H54 (cell line): ENCODE measurements around the gene BIK.
"Not testable (repeated sequence)": the region's sequence is repeated elsewhere in the genome, so short reads cannot be mapped to it uniquely, and the experiment has no call there.

ENCODE experiments used
- DNase-seq: peaks from one replicate; pipeline ENCODE4 v3.0.0; 2011; ENCODE audit warnings: low spot score, mixed read lengths; ENCODE audit not compliant: insufficient read length
- FAIRE-seq: peaks from 3 replicates; lab custom pipeline; 2011; peaks lifted over from hg19 to GRCh38; lab: Jason Lieb, UNC
- POLR2A ChIP-seq: IDR thresholded peaks from 2 replicates; pipeline ENCODE4 v1.6.1; 2011; ENCODE audit warnings: low read depth, mild to moderate bottlenecking, low read length

Gene BIK

GRCh38 chr22:43092085-43092484 is 18.5 kb upstream of the BIK start:
- DNase-seq (no peak), FAIRE-seq (no peak)
- TF ChIP-seq POLR2A, result no peak

- FAIRE-seq, result no peak
- no peak for TF ChIP-seq POLR2A
These were observed 16.5 kb upstream of the BIK start for GRCh38 chr22:43094085-43094484.

DNA sequence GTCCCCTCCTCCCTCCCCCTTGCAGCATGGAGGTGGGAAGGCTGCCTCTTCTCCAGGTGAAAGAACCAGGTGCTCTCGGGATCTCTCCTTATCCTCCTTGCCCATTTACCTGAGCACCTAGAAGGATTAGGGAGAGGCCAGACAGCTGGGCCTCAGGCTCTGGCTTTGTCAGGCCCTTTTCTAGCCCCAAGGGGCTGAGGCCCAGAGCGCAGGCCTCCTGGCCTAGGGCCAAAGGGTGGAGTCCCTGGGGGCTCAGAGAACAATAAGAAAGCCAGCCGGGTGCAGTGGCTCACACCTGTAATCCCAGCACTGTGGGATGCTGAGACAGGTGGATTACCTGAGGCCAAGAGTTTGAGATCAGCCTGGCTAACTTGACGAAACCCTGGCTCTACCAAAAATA is 16.0 kb upstream of the BIK start:
- TF ChIP-seq POLR2A, result no peak
- FAIRE-seq, result no peak

More at GRCh38 chr22:43094085-43094484, 16.5 kb upstream of the BIK start:
- DNase-seq, result no peak

GRCh38 chr22:43096420-43096819 is 14.1 kb upstream of the BIK start:
- DNase-seq (no peak), FAIRE-seq (no peak)
- no peak for TF ChIP-seq POLR2A

More for the DNA sequence above, 16.0 kb upstream of the BIK start:
- DNase-seq, result no peak

GRCh38 chr22:43098356-43098755 is 12.2 kb upstream of the BIK start:
- no peak for DNase-seq
- no peak for FAIRE-seq
- TF ChIP-seq POLR2A, result no peak

GRCh38 chr22:43099095-43099494 is 11.5 kb upstream of the BIK start:
- DNase-seq (no peak), FAIRE-seq (no peak)
- no peak for TF ChIP-seq POLR2A

DNA sequence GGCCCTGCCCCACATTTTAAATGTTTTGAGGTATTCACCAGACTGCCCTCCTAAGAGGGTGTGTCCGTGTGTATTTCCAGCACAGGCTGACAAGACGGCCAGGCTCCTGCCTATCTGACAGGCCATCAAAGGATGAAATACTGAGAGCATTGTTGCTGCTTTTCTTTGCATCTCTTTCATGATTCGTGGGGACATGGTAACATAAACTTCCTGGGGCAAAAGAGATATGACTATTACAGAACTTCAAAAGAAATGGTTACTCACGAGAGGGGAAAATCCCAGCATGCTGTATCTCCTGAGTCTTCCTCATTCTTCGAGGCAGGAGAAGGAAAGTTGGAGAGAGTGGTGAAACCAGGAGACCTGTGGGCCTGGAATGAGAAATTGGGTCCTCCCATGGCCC is 10.3 kb upstream of the BIK start:
- no peak for TF ChIP-seq POLR2A
- DNase-seq (no peak), FAIRE-seq (no peak)

DNA sequence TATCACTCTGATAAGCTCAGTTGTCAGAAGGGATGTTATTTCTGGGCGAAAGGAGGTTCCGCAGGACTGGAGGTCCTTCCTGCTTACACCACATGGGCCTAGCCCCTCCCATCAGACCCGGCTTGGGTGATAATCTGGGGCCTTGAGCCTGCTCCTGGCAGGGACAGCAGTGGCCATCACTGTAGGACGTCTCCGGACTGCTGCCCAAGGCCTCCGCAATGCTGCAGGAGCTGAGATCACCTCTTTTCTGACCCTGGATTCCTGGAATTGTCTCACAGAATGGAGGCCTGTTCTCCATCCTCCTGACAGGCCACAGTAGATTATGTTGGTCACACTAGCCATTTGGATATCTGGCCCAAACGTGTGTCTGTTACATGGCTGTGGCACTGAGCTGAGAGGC is 9.2 kb upstream of the BIK start:
- no peak for TF ChIP-seq POLR2A
- no peak for DNase-seq
- no peak for FAIRE-seq

DNA sequence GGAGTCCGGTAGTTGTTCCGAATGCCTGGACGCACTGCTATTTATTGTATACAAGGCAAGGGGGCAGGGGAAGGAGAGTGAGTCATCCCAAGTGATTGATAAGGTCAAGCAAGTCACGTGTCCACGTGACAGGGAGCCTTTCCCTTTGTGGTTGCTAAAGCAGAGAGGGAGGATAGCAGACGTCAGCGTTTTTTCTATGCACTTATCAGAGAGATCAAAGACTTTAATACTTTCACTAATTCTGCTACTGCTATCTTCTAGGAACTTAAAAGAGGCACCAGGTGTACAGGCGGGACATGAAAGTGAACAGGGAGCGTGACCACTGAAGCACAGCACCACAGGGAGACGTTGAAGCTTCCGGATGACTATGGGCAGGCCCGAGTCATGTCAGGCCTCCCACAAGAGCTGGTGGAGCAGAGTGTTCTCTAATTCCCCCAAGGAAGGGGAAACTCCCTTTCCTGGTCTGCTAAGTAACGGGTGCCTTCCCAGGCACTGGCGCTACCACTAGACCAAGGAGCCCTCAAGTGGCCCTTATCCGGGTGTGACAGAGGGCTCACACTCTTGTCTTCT is 6.4 kb upstream of the BIK start:
- DNase-seq, FAIRE-seq: not testable (repeated sequence)

DNA sequence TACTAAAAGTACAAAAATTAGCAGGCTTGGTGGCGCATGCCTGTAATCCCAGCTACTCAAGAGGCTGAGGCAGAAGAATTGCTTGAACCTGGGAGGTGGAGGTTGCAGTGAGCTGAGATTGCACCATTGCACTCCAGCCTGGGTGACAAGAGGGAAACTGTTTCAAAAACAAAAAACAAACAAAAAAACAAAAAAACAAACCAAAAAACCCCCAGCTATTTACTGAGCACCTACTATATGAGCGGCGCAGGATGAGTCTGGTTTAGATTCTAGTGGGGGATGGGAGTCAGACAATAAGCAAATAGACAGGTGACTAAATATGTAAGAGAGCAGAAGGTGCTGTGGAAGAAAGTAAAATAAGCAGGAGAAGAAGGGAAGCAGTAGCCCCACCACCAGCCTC is 5.6 kb upstream of the BIK start:
- FAIRE-seq, DNase-seq: not testable (repeated sequence)

DNA sequence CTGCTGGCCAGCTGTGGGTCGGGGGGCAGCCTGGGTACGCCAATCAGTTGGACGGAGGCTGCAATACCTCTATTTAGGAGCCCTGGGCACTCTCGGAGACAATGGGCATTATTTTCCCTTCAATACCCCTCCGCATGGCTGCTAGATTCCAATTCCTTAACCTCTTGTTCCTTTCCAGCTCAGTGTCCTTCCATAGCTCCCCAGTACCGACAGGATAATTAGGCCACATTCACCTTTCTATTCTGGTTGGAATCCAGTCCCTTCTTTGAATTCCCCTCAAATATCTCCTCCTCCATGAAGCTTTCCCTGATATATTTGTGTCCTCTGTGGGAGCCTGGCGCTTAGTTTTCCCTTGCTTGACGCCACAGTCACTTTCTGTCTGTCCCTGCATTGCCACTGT is 4.2 kb upstream of the BIK start:
- TF ChIP-seq POLR2A, result no peak
- no peak for FAIRE-seq
- no peak for DNase-seq

GRCh38 chr22:43109511-43109910 is 1.0 kb upstream of the BIK start:
- TF ChIP-seq POLR2A, result no peak
- no peak for DNase-seq
- FAIRE-seq, result no peak

- DNase-seq (no peak), FAIRE-seq (no peak)
- no peak for TF ChIP-seq POLR2A
These were observed 568 bp upstream of the BIK start for GRCh38 chr22:43109921-43110443.

DNA sequence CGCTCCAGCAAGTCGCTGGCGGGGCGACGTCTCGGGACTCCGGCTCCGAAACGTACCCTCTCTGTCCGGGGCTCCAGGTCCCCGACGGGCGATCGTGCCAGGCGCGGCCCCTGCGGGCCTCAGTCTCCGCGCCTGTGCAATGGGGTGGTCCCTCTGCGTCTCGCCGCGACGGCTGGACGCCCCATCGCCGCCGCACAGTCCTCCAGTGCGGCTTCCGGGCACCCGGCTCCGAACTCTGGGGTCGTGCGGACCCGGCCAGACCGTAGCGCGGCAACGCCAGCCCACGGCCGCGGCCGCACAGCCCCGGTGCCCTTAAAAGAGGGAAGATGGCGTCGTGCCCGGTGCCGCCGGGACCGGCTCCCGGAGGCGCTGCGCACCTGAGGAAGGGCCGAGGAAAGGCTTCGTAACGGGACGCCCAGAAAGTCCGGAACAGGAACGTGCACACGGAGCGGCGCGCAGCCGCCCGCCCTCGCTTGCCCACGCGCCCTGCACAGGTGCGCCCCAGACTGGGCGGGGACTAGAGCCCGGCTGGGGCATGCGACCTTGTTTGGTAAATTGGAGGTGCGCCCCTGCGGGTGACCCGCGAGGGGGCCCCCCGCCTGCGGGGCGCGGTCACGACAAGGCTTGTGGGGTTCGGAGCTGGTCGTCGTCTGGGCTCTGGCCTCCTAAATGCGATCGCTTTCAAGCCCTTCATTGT is 525 bp downstream of the BIK start:
- DNase-seq, result no peak
- no peak for TF ChIP-seq POLR2A
- FAIRE-seq, result no peak
